ENCODE results near the gene SOX21. TPM values are rescaled to one million over a fixed set of nuclear protein-coding genes. Genes with fewer than 3 reads are reported as not detected.
A peak's percentile ranks its signal among the peaks of the same experiment; 100 is the strongest.

The SOX21 gene
- total RNA-seq, 4 donors from 2014 or later, result not detected

DNA sequence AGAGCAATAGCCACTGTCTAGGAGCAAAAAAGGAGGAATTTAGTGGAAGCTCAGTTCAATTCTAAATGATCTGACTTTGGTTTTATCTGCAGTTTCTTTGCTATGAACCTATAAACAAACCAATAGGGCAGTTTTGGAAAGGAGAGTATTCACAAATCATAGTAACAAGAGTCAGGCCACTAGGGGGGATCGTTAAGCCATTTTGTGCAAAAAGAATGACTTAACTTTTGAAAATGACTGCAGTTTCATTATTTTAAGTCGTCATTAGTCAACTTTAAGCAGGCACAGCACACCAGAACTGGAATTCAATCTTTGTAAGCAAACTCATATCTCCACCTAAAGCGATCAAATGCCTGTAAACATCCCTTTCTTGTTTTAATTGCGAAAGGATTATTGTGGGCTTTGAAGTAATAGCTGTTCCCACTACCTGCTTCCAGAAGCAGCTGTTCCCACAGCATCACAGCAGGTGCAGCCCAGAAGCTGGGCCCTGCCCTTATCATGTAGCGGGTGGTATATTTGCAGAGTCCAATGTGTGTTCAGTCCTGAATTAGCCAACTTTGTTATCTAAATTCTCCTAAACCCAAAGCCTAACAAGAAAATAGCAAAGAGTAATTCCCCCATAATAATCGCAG, 51.5 kb downstream of the SOX21 start:
- no peak for DNase-seq (ENCODE audit: low spot score in 2 of 2)
- Histone ChIP-seq H3K9me3 (peaks cover 0 to 7% (median 0%) of the 10 kb centered on the region in 4 donors), H3K4me3 (no peak overlapping the region), H3K27me3 (no peaks in the 10 kb centered on the region), H3K27ac (no peak overlapping the region), H3K4me1 (peaks cover 0 to 3% (median 0%) of the 10 kb centered on the region in 4 donors), H3K36me3 (no peaks in the 10 kb centered on the region)
- WGBS, 2 donors, result 39 to 40% methylated on average over 6 of the region's 6 CpGs
- TF ChIP-seq, protein P1, sequence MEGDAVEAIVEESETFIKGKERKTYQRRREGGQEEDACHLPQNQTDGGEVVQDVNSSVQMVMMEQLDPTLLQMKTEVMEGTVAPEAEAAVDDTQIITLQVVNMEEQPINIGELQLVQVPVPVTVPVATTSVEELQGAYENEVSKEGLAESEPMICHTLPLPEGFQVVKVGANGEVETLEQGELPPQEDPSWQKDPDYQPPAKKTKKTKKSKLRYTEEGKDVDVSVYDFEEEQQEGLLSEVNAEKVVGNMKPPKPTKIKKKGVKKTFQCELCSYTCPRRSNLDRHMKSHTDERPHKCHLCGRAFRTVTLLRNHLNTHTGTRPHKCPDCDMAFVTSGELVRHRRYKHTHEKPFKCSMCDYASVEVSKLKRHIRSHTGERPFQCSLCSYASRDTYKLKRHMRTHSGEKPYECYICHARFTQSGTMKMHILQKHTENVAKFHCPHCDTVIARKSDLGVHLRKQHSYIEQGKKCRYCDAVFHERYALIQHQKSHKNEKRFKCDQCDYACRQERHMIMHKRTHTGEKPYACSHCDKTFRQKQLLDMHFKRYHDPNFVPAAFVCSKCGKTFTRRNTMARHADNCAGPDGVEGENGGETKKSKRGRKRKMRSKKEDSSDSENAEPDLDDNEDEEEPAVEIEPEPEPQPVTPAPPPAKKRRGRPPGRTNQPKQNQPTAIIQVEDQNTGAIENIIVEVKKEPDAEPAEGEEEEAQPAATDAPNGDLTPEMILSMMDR (IDR thresholded peaks at IDR 0.05), result peak in 3 of 5 experiments; percentile 9 to 26 (median 17)
- no peak for TF ChIP-seq POLR2A (IDR thresholded peaks at IDR 0.05)

Small RNA genes lying within 50 kb of the gene (small RNA-seq; reads per million reads assigned to genes)
- gene RN7SL585P, result not detected

Other genes with a start within 250 kb of the SOX21 start
- gene DCT, start 232.9 kb downstream of the SOX21 start, total RNA-seq, result 1 to 10 TPM in 1 of 4 donors, under 1 TPM in 3; 0.30 to 3.9 (median 0.61) TPM
- gene TGDS, start 116.4 kb downstream of the SOX21 start, total RNA-seq, result 10 to 100 TPM; 10.2 to 14.2 (median 12.3) TPM
- 1 to 10 TPM; 2.9 to 9.0 (median 5.2) TPM for gene GPR180, start 110.7 kb downstream of the SOX21 start, total RNA-seq